Measurements from ENCODE around the gene TPRG1. TPM values are rescaled to one million over a fixed set of nuclear protein-coding genes. Genes with fewer than 3 reads are reported as not detected.

The TPRG1 gene
- total and polyA plus RNA-seq, 9 of the 15 experiments (the other 6 are each of a cell fraction or from before 2014, with no cell fraction given) = 0.01 TPM; not detected in 8

GRCh38 chr3:189312866-189313265 lies 141.1 kb downstream of the TPRG1 start:
- TF ChIP-seq SMARCE1 (IDR thresholded peaks at IDR 0.05) = no peak
- no peak for TF ChIP-seq KLF13 (tag; IDR thresholded peaks at IDR 0.05; ENCODE audit: borderline replicate concordance, low read depth)
- no peak for TF ChIP-seq MYNN (IDR thresholded peaks at IDR 0.05)
- TF ChIP-seq MYNN (CRISPR knock-in tag; IDR thresholded peaks at IDR 0.05) = no peak
- no peak for TF ChIP-seq MEF2A (IDR thresholded peaks at IDR 0.05; ENCODE audit: control insufficient read depth, low read depth, low read length)
- TF ChIP-seq HMGN3 (IDR thresholded peaks at IDR 0.05; ENCODE audit: borderline replicate concordance, extremely low read depth, insufficient read length, low read depth, low read length) = no peak
- no peak for TF ChIP-seq NFIX (CRISPR knock-in tag; IDR thresholded peaks at IDR 0.05; ENCODE audit: low read depth)
- no peak for TF ChIP-seq KAT7 (CRISPR knock-in tag; IDR thresholded peaks at IDR 0.05; ENCODE audit: borderline replicate concordance)
- TF ChIP-seq ZBTB12 (CRISPR knock-in tag; IDR thresholded peaks at IDR 0.05) = no peak
- TF ChIP-seq RCOR1 (IDR thresholded peaks at IDR 0.05; ENCODE audit: borderline replicate concordance in 1 of 2, low read depth in 2 of 2, low read length in 2 of 2) = no peak
- no peaks in the 10 kb centered on the region for H3K36me3 ChIP-seq (ENCODE audit: control insufficient read depth, insufficient read depth, low read length)
- in situ Hi-C loops (cut with MboI) (no loop called here), intact Hi-C loops (cut with micrococcal nuclease) (no loop called here)
- ChIA-PET POLR2A (no interaction called here), CTCF (ENCODE audit: low intra/inter-chr PET ratio) (no interaction called here)
- no peaks in the 10 kb centered on the region; the same call in 1 of the 2 replicates for H3K9me3 ChIP-seq (replicated peaks; ENCODE audit: control insufficient read depth, insufficient read depth, low read depth, low read length)
- no TSS peak for BruUV-seq (replicated peaks)
- no peak for FAIRE-seq
- H3K9ac ChIP-seq (ENCODE audit: insufficient read depth in 1 of 2, low read depth in 2 of 2, low read length in 2 of 2) = no peak overlapping the region
- WGBS (ENCODE audit: insufficient coverage, low coverage, missing lambda C conversion rate) = 6% methylated on average over 4 of the region's 4 CpGs
- no peak overlapping the region for H2AFZ ChIP-seq (ENCODE audit: low read depth, low read length)
- no peaks in the 10 kb centered on the region for H3K27me3 ChIP-seq (ENCODE audit: control insufficient read depth in 2 of 2, insufficient read depth in 2 of 2, low read length in 2 of 2)
- DNase-seq (ENCODE audit: extremely low read depth in 1 of 4, low spot score in 3 of 4) = no peak
- no peaks in the 10 kb centered on the region for H3K4me1 ChIP-seq (replicated peaks in 1 of 2; ENCODE audit: control insufficient read depth in 2 of 2, insufficient read depth in 2 of 2, low read length in 2 of 2)
- H3K27ac ChIP-seq (ENCODE audit: extremely low read depth, low read depth, low read length) = no peak overlapping the region
- H3K79me2 ChIP-seq (ENCODE audit: control insufficient read depth, insufficient read depth, low read length) = no peaks in the 10 kb centered on the region
- H3K4me3 ChIP-seq = no peak overlapping the region
- no peak overlapping the region for H3K4me2 ChIP-seq (ENCODE audit: insufficient read depth, low read length)
- no peak for ATAC-seq
- no peaks in the 10 kb centered on the region for H3K9me1 ChIP-seq (ENCODE audit: control insufficient read depth, insufficient read depth, low read length)
- H4K20me1 ChIP-seq (replicated peaks; ENCODE audit: control insufficient read depth, insufficient read depth, low read length) = no peaks in the 10 kb centered on the region

Data from K562 (cell line).